ENCODE measurements around the gene EIF3J. TPM values are rescaled to one million over a fixed set of nuclear protein-coding genes. Genes with fewer than 3 reads are reported as not detected.
A peak's percentile ranks its signal among the peaks of the same experiment; 100 is the strongest.

EIF3J gene
- total and polyA plus RNA-seq, 10 of the 15 experiments (the other 5 are each of a cell fraction or from before 2014, with no cell fraction given) = 34.7 to 126 (median 64.1) TPM

DNA sequence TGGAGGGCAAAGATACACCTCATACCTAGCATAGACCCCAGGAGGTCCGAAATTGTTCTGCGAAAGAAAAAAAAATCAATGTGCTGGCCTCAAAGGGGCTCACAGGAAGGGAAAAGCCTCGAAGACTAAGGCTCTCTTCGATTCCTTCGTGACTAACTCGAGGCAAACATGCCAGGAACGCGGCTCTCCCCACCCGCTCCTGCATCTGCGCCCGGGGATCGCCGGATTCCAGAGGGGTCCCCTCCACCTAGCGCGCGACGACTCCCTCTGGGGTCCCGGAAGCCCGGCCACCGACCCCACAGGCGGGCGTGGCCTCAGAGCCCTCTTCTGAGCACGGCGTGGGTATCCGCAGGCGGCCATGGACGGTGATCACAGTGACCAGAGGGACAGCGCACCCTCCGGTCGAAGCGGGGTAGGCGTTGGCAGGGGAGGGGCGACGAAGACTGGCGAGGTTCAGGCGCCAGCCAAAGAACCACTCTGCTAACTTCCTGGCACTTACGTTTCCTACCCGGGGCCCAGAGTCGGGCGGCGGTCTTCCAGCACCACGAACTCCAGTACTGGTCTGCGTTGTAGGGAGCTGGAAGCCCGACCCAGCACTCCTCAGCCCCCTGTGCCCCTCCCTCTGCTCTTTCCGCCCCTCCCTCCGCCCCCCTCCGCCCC lies 515 bp upstream of the EIF3J start (continued):
- TF ChIP-seq, protein P1, sequence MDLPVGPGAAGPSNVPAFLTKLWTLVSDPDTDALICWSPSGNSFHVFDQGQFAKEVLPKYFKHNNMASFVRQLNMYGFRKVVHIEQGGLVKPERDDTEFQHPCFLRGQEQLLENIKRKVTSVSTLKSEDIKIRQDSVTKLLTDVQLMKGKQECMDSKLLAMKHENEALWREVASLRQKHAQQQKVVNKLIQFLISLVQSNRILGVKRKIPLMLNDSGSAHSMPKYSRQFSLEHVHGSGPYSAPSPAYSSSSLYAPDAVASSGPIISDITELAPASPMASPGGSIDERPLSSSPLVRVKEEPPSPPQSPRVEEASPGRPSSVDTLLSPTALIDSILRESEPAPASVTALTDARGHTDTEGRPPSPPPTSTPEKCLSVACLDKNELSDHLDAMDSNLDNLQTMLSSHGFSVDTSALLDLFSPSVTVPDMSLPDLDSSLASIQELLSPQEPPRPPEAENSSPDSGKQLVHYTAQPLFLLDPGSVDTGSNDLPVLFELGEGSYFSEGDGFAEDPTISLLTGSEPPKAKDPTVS (IDR thresholded peaks at IDR 0.05; ENCODE audit: low read depth, low read length) = 0 out of 2 replicates have a peak, but pooled peaks have one; percentile 31
- TF ChIP-seq BCL11A (IDR thresholded peaks at IDR 0.05; ENCODE audit: low read depth, low read length) = no peak
- no peak; the same call in 1 of the 2 replicates for TF ChIP-seq TCF12 (IDR thresholded peaks at IDR 0.05; ENCODE audit: low read depth, low read length)
- 0 out of 2 replicates have a peak, but pooled peaks have one; percentile 8 for TF ChIP-seq BACH1 (IDR thresholded peaks at IDR 0.05; ENCODE audit: borderline replicate concordance)
- no peak for TF ChIP-seq ZBTB4 (CRISPR knock-in tag; IDR thresholded peaks at IDR 0.05)
- TF ChIP-seq ZNF24 (IDR thresholded peaks at IDR 0.05) = no peak
- TF ChIP-seq PAX5 (IDR thresholded peaks at IDR 0.05; ENCODE audit: borderline replicate concordance, low read depth, low read length) = peak; percentile 79
- no peak for TF ChIP-seq MYB (IDR thresholded peaks at IDR 0.05; ENCODE audit: borderline replicate concordance, low read depth, low read length)
- TF ChIP-seq MXI1 (IDR thresholded peaks at IDR 0.05; ENCODE audit: low read depth, low read length) = 0 out of 2 replicates have a peak, but pooled peaks have one; percentile 23
- TF ChIP-seq, protein P2, sequence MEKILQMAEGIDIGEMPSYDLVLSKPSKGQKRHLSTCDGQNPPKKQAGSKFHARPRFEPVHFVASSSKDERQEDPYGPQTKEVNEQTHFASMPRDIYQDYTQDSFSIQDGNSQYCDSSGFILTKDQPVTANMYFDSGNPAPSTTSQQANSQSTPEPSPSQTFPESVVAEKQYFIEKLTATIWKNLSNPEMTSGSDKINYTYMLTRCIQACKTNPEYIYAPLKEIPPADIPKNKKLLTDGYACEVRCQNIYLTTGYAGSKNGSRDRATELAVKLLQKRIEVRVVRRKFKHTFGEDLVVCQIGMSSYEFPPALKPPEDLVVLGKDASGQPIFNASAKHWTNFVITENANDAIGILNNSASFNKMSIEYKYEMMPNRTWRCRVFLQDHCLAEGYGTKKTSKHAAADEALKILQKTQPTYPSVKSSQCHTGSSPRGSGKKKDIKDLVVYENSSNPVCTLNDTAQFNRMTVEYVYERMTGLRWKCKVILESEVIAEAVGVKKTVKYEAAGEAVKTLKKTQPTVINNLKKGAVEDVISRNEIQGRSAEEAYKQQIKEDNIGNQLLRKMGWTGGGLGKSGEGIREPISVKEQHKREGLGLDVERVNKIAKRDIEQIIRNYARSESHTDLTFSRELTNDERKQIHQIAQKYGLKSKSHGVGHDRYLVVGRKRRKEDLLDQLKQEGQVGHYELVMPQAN (conservative IDR thresholded peaks at IDR 0.05) = peak; percentile 63; the same call in 1 of the 2 replicates
- TF ChIP-seq ZZZ3 (IDR thresholded peaks at IDR 0.05; ENCODE audit: control insufficient read depth, insufficient read length, low read depth) = no peak
- no peak for TF ChIP-seq CHD4 (IDR thresholded peaks at IDR 0.05)
- no peak for TF ChIP-seq FOS (IDR thresholded peaks at IDR 0.05; ENCODE audit: borderline replicate concordance, extremely low read depth, insufficient read length)
- TF ChIP-seq NR2C1 (IDR thresholded peaks at IDR 0.05) = no peak
- no peak; the same call in 1 of the 2 replicates for TF ChIP-seq MLLT1 (IDR thresholded peaks at IDR 0.05)
- TF ChIP-seq STAT3 (IDR thresholded peaks at IDR 0.05; ENCODE audit: low read depth, low read length) = no peak
- 0 out of 2 replicates have a peak, but pooled peaks have one; percentile 13 for TF ChIP-seq CBFB (IDR thresholded peaks at IDR 0.05; ENCODE audit: low read depth)
- TF ChIP-seq ATF3 (IDR thresholded peaks at IDR 0.05; ENCODE audit: borderline replicate concordance, extremely low read depth, low read depth, low read length) = no peak
- 0 out of 4 replicates have a peak, but pooled peaks of 1 of the 2 experiments have one; percentile 16 for TF ChIP-seq IKZF2 (IDR thresholded peaks at IDR 0.05)
- TF ChIP-seq BHLHE40 (IDR thresholded peaks at IDR 0.05; ENCODE audit: borderline replicate concordance in 1 of 2, low read depth in 2 of 2, low read length in 1 of 2) = peak in 1 of 2 experiments; percentile 4; a peak in 1 of 4 replicates
- no peak for TF ChIP-seq RBBP5 (conservative IDR thresholded peaks at IDR 0.05)
- no peak for TF ChIP-seq SREBF2 (IDR thresholded peaks at IDR 0.05; ENCODE audit: low read length)

Data from GM12878 (cell line).